GM12891 (cell line): ENCODE measurements around the gene TOPBP1.

ENCODE experiments used
- DNase-seq: peaks from one replicate; pipeline ENCODE4 v3.0.0; 2011; ENCODE audit warnings: low spot score; ENCODE audit not compliant: insufficient read length
- FAIRE-seq: peaks from 2 replicates; lab custom pipeline; 2011; peaks lifted over from hg19 to GRCh38; lab: Jason Lieb, UNC
- PAX5 ChIP-seq: IDR thresholded peaks from 2 replicates; pipeline ENCODE4 v1.6.1; 2011; ENCODE audit warnings: low read length, moderate library complexity, mild to moderate bottlenecking; ENCODE audit not compliant: insufficient read depth, severe bottlenecking
- POLR2A ChIP-seq: IDR thresholded peaks from 2 replicates; pipeline ENCODE4 v1.6.1; 2011; ENCODE audit warnings: low read depth, low read length, control low read depth
- POLR2AphosphoS5 ChIP-seq: IDR thresholded peaks from 2 replicates; pipeline ENCODE4 v1.6.1; 2011; ENCODE audit warnings: low read depth, low read length, control low read depth
- POU2F2 ChIP-seq: IDR thresholded peaks from 2 replicates; pipeline ENCODE4 v1.6.1; 2011; ENCODE audit warnings: low read depth, mild to moderate bottlenecking, control low read depth, low read length, moderate library complexity
- SPI1 ChIP-seq: IDR thresholded peaks from 2 replicates; pipeline ENCODE4 v1.6.1; 2011; ENCODE audit warnings: low read depth, low read length, control low read depth
- TAF1 ChIP-seq: IDR thresholded peaks from 2 replicates; pipeline ENCODE4 v1.6.1; 2011; ENCODE audit warnings: low read depth, low read length, control low read depth

The TOPBP1 gene

DNA sequence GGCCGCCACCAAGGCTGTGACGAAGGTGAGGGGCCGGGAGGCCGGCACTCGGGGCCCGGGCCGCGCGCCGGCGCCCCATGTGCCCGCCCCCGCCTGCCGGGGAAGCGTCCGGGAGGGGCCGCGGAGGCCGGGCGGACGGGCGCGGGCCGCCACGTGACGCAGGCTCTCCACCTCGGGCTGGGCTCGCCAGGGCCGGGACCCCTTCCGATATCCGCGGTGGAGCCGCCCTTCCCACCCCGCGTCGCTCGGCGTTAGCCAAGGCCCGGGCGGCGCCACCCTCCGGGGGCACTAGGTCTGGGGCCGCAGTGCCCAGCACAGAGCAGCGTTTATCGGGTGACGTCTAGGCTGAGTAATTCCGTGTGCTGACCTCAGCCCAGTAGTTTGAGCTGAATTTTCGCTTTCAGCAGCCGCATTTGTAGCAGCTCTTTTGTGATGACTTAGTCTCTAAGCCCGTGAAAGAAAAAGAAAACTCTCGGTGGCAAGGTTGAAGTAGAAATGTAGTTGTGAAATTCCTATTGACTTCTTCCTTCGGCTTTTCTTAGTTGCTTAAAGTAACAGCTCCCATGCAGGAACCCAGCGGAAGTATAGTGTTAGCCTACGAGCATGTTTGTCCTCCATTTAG, 87.4 kb downstream of the TOPBP1 start:
- TF ChIP-seq TAF1 (peak; percentile 77), POLR2A (peak; percentile 74), POU2F2 (peak; percentile 50; the same call in 1 of the 2 replicates), SPI1 (no peak)
- FAIRE-seq (peak; percentile 80), DNase-seq (peak; percentile 30)

DNA sequence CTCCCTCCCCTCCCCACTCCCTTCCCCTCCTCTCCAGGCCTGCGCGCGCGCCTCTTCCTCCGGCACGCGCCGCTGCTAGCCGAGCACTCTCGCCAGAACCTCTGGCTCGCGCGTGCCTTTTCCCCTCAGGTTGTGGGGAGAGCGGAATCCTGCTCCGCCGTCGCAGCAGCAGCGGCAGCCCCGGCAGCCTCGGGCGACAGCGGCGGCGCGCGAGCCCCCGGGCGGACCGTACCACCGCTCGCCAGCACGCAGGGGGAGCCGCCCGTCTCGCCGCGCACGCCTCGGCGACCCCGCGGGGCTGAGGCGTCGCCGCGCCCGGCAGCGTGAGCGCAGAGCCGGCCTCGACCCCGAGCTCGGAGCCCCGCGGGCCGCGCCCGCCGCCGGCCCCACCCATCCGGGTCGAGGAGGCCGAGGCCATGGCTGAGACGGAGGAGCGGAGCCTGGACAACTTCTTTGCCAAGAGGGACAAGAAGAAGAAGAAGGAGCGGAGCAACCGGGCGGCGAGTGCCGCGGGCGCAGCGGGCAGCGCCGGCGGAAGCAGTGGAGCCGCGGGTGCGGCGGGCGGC, 88.0 kb downstream of the TOPBP1 start, which contains the start of gene CDV3:
Gene CDV3, plus strand, starts transcription at position 58 of the 566 bp plus-strand sequence. Its CDS starts 359 bp downstream, at position 417.
- no peak; the same call in 1 of the 2 replicates for TF ChIP-seq POLR2A
- TF ChIP-seq POLR2AphosphoS5: no peak
- TF ChIP-seq POU2F2: 0 out of 2 replicates have a peak, but pooled peaks have one; percentile 8
- TF ChIP-seq SPI1: no peak
- peak; percentile 49; the same call in 1 of the 2 replicates for TF ChIP-seq TAF1
- peak; percentile 37 for TF ChIP-seq PAX5
- FAIRE-seq: no peak

DNA sequence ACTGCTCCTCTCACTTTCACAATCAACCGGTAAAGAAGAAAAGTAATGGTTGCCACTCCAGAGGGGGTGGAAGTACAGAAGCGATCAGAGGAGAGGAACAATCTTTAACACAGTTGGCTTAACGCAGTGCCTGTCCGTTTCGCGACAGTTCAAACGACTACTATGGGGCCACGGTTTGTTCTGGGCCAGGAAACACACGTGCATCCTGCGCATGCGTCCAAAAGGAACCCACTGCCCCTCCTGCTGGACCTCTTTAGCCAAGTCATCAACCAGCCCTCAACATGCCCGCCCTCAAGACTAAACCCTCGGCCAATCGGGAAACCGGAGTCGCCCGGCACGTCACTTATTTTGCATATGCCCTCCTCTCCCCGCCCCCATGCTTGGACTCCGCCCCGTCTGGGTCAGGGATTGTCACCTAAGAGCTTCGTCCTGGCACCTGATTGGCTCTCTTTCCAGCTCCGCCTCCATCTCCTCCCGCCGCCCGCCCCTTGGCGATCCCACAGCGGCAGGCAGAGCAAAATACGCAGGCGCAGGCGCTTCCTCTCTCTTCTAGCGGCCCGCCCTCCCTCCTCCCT, 88.6 kb downstream of the TOPBP1 start:
- TF ChIP-seq PAX5: no peak
- peak; percentile 92 for TF ChIP-seq POU2F2
- peak; percentile 85 for TF ChIP-seq POLR2AphosphoS5
- TF ChIP-seq POLR2A: peak; percentile 90
- TF ChIP-seq SPI1: 0 out of 2 replicates have a peak, but pooled peaks have one; percentile 10
- TF ChIP-seq TAF1: peak; percentile 75
- peak; percentile 99 for FAIRE-seq
- DNase-seq: peak; percentile 62

More for the DNA sequence above, 88.0 kb downstream of the TOPBP1 start, which contains the start of gene CDV3:
- DNase-seq: peak; percentile 27

- FAIRE-seq: peak; percentile 84
- DNase-seq: no peak
- no peak; the same call in 1 of the 2 replicates for TF ChIP-seq POLR2A
- TF ChIP-seq POLR2AphosphoS5: no peak
- no peak for TF ChIP-seq PAX5
- TF ChIP-seq POU2F2: peak; percentile 72
- TF ChIP-seq TAF1: no peak
- peak; percentile 94 for TF ChIP-seq SPI1
Measured at GRCh38 chr3:133572158-133573053, 89.3 kb downstream of the TOPBP1 start.

- no peak for DNase-seq
- FAIRE-seq: no peak
- TF ChIP-seq SPI1 (no peak), POLR2AphosphoS5 (no peak), POLR2A (no peak), TAF1 (no peak), POU2F2 (no peak), PAX5 (no peak)
Measured at GRCh38 chr3:133570937-133571320, 90.8 kb downstream of the TOPBP1 start.

GRCh38 chr3:133570139-133570936, 91.4 kb downstream of the TOPBP1 start:
- no peak for DNase-seq
- no peak for TF ChIP-seq POLR2A
- TF ChIP-seq PAX5: no peak
- TF ChIP-seq POLR2AphosphoS5: no peak
- no peak for FAIRE-seq

DNA sequence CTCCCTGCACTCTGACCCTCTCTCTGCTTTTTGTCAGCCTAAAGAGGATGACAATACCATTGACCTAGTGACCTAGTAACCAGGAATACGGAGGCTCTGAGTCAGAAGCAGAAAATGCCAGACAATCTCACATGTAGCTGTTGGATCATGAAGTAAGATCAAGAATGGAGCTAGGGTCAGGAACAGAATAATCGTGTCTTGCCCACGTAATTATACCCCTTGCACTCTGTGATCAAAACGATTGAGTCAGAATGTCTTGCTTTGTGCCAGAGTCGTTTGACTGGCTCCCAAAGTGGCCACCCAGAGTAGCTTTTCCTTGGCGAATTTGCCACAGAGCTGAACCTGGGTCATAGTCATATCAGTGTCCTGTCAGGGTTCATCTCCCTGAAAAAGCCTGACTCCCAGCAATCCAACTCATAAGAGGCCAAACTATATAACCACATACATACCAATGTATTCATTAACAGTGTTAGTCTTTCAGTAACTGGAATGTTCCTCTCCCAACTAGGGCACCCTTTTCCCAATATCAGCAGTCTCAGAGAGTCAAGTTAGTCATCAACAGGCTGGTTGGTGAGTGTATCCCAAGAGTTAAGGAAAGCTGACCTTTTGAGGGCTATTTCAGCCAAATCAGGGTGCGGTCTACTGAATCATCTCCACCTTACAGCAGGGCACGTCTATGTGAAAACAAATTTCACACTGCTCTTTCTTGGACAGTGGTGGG, 93.3 kb downstream of the TOPBP1 start:
- TF ChIP-seq PAX5 (no peak), SPI1 (no peak), POLR2A (no peak), TAF1 (no peak), POU2F2 (no peak), POLR2AphosphoS5 (no peak)
- DNase-seq: no peak
- FAIRE-seq: peak; percentile 20

DNA sequence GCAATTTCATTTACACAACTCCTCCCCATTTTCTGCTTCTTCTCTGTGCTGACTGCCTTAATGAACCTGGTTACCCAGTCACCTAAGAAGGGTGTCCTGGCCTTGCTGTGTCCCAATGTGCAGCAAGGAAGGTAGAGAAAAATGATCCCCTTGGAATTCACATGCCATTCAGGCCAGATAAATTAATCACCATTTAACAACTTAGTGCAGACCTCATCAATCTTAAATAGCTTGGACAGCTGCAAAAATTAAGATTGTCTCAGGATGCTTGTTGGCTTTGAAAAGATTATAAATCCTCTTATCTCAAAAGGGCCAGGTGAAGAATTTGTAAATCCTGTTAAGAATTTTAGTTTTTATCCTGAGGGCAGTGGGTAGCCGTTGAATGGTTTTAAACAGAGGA, 97.9 kb downstream of the TOPBP1 start:
- no peak for DNase-seq
- no peak for FAIRE-seq
- no peak for TF ChIP-seq SPI1
- TF ChIP-seq POU2F2: no peak
- TF ChIP-seq TAF1: no peak
- no peak for TF ChIP-seq POLR2A
- TF ChIP-seq POLR2AphosphoS5: no peak
- TF ChIP-seq PAX5: no peak
